Smooth muscle cell (in vitro differentiated cells): ENCODE results near the gene MUC20. TPM values are rescaled to one million over a fixed set of nuclear protein-coding genes. Genes with fewer than 3 reads are reported as not detected.
"Not testable (repeated sequence)": the region's sequence is repeated elsewhere in the genome, so short reads cannot be mapped to it uniquely, and the experiment has no call there.

Experiments
- DNase-seq: peaks from one replicate; lab custom pipeline; 2025; ENCODE audit not compliant: unreplicated experiment; lab: John Stamatoyannopoulos, UW
- H2AFZ ChIP-seq: fragments of 200-600 bp; sonication (generic); 2 replicates; pipeline ENCODE4 v1.6.0; 2016; ENCODE audit warnings: antibody characterized with exemption, low read depth, mild to moderate bottlenecking
- H3F3A ChIP-seq: fragments of 200-600 bp; sonication (generic); 2 replicates; pipeline ENCODE4 v1.6.0; 2017; ENCODE audit warnings: antibody characterized with exemption, low read depth
- H3K27ac ChIP-seq: fragments of 200-600 bp; sonication (generic); 2 replicates; pipeline ENCODE4 v1.5.1; 2016; ENCODE audit warnings: low read depth, mild to moderate bottlenecking
- H3K27me3 ChIP-seq: fragments of 200-600 bp; sonication (generic); 2 replicates; pipeline ENCODE4 v1.6.1; 2016; ENCODE audit warnings: low read depth, mild to moderate bottlenecking
- H3K36me3 ChIP-seq: fragments of 200-600 bp; sonication (generic); 2 replicates; pipeline ENCODE4 v1.5.1; 2016; ENCODE audit warnings: low read depth
- H3K4me1 ChIP-seq: fragments of 200-600 bp; sonication (generic); 2 replicates; pipeline ENCODE4 v1.5.1; 2016; ENCODE audit warnings: low read depth
- H3K4me2 ChIP-seq: fragments of 200-600 bp; sonication (generic); 2 replicates; pipeline ENCODE4 v1.6.0; 2016; ENCODE audit warnings: mild to moderate bottlenecking
- H3K4me3 ChIP-seq: fragments of 200-600 bp; sonication (generic); 2 replicates; pipeline ENCODE4 v1.5.1; 2016; ENCODE audit warnings: mild to moderate bottlenecking
- H3K79me2 ChIP-seq: fragments of 200-600 bp; sonication (generic); 2 replicates; pipeline ENCODE4 v1.6.0; 2016; ENCODE audit warnings: low read depth, mild to moderate bottlenecking
- H3K9ac ChIP-seq: fragments of 200-600 bp; sonication (generic); 2 replicates; pipeline ENCODE4 v1.6.0; 2016; ENCODE audit warnings: low read depth
- H3K9me3 ChIP-seq: fragments of 200-600 bp; sonication (generic); replicated peaks from 2 replicates; pipeline ENCODE4 v1.5.1; 2016; ENCODE audit warnings: low read depth
- H4K20me1 ChIP-seq: fragments of 200-600 bp; sonication (generic); 2 replicates; pipeline ENCODE4 v1.6.0; 2016; ENCODE audit warnings: low read depth
- WGBS: methylation state at CpG from one replicate; pipeline ENCODE4 v1.1.7; 2016; ENCODE audit warnings: low lambda C conversion rate; 5-methylcytosine and 5-hydroxymethylcytosine counted together
- polyA plus RNA-seq: library from polyadenylated mRNA; unstranded; fragments of >200 nt; fragmentation: Nextera tagmentation; extraction: Ambion mirVana; gene quantifications from 2 replicates; pipeline ENCODE4 v1.2.1, GENCODE V29; 2016
- total RNA-seq: library from RNA; depleted of rRNA; stranded (reverse); fragments of >200 nt; gene quantifications from 2 replicates; pipeline ENCODE4 v1.2.3, GENCODE V29; 2014
- TF ChIP-seq, protein P1 (sequence below): fragments of 200-600 bp; sonication (generic); IDR thresholded peaks from 2 replicates; pipeline ENCODE4 v1.5.1; 2017; ENCODE audit warnings: borderline replicate concordance, mild to moderate bottlenecking, antibody characterized with exemption; ENCODE audit not compliant: insufficient read depth, poor library complexity, severe bottlenecking

The MUC20 gene
- total and polyA plus RNA-seq, 2 experiments from 2014 or later: 2.5 to 5.9 TPM

DNA sequence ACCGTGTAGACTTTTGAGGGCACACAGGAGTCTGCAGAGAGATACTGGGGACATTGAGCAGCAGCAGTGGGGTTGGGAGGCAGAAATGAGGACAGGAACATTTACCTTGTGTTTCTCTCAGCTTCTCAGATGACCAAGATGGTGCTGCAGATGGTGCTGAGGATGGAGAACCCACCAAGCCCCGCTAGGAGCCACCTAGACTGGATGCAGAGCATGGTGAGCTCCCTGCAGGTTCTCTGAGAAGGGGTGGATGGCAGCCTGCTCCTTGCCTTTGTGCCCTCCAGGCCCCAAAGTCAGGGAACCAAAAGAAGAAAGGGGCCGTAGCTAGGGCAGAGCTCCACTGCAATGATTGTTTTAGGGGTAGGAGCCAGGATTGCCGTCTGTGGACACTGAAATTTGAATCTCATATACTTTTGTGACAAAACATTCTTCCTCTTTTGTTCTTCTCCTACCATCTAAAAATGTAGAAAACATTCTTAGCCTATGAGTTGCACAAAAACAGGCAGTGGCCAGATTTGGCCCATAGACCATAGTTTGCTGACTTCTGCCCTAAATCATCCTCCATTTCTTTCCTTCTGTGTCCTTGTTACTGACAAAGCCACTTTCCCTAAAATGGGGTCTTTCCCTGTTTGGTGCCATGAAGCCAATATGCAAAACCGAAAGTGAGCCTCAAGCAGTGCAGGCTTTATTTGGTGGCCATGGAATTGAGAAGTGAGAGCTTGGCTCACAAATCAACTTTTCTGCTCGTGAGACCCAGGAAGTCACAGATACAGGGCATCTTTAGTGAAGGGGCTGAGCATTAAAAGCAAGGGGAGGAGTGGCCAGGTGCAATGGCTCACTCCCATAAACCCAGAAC is 11.9 kb upstream of the MUC20 start:
- H3K4me1 ChIP-seq: no peaks in the 10 kb centered on the region
- no peak overlapping the region for H3K27ac ChIP-seq
- H4K20me1 ChIP-seq: no peaks in the 10 kb centered on the region
- TF ChIP-seq, protein P1, sequence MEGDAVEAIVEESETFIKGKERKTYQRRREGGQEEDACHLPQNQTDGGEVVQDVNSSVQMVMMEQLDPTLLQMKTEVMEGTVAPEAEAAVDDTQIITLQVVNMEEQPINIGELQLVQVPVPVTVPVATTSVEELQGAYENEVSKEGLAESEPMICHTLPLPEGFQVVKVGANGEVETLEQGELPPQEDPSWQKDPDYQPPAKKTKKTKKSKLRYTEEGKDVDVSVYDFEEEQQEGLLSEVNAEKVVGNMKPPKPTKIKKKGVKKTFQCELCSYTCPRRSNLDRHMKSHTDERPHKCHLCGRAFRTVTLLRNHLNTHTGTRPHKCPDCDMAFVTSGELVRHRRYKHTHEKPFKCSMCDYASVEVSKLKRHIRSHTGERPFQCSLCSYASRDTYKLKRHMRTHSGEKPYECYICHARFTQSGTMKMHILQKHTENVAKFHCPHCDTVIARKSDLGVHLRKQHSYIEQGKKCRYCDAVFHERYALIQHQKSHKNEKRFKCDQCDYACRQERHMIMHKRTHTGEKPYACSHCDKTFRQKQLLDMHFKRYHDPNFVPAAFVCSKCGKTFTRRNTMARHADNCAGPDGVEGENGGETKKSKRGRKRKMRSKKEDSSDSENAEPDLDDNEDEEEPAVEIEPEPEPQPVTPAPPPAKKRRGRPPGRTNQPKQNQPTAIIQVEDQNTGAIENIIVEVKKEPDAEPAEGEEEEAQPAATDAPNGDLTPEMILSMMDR: no peak
- H3K9me3 ChIP-seq: no peaks in the 10 kb centered on the region
- 96% methylated on average over 6 of the region's 6 CpGs for WGBS
- H2AFZ ChIP-seq: no peak overlapping the region
- no peak for DNase-seq
- no peaks in the 10 kb centered on the region for H3K27me3 ChIP-seq
- H3K36me3 ChIP-seq: no peaks in the 10 kb centered on the region
- no peak overlapping the region for H3K9ac ChIP-seq
- H3K79me2 ChIP-seq: no peaks in the 10 kb centered on the region
- no peak overlapping the region for H3K4me3 ChIP-seq
- no peaks in the 10 kb centered on the region for H3F3A ChIP-seq
- no peak overlapping the region for H3K4me2 ChIP-seq

DNA sequence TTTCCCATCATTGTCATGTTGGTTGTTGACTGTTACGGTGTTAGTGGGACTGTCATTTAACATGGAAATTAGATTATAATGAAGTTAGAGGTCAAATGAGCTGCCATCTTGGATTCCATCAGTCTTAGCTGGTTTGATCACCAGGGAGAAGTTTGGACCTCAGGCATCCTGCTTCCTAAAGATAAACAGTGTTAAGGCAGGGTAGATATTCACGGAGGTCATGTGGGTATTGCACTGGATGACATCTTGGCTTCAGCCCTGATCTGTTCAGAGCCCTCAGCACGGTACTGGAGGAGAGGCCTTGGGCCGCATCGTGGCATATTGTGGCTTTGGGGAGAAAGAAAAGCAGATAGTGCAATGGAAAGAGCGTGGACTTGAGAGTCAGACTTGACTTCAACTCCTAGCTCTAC is 11.1 kb upstream of the MUC20 start:
- 96% methylated on average over 6 of the region's 6 CpGs for WGBS
- Histone ChIP-seq H3K27me3 (no peaks in the 10 kb centered on the region), H3K4me1 (no peaks in the 10 kb centered on the region), H3K9ac (no peak overlapping the region), H3K9me3 (no peaks in the 10 kb centered on the region), H4K20me1 (no peaks in the 10 kb centered on the region), H2AFZ (no peak overlapping the region), H3K4me3 (no peak overlapping the region), H3K4me2 (no peak overlapping the region), H3K27ac (no peak overlapping the region), H3F3A (no peaks in the 10 kb centered on the region), H3K36me3 (no peaks in the 10 kb centered on the region), H3K79me2 (no peaks in the 10 kb centered on the region)
- no peak for DNase-seq
- TF ChIP-seq, protein P1: no peak

DNA sequence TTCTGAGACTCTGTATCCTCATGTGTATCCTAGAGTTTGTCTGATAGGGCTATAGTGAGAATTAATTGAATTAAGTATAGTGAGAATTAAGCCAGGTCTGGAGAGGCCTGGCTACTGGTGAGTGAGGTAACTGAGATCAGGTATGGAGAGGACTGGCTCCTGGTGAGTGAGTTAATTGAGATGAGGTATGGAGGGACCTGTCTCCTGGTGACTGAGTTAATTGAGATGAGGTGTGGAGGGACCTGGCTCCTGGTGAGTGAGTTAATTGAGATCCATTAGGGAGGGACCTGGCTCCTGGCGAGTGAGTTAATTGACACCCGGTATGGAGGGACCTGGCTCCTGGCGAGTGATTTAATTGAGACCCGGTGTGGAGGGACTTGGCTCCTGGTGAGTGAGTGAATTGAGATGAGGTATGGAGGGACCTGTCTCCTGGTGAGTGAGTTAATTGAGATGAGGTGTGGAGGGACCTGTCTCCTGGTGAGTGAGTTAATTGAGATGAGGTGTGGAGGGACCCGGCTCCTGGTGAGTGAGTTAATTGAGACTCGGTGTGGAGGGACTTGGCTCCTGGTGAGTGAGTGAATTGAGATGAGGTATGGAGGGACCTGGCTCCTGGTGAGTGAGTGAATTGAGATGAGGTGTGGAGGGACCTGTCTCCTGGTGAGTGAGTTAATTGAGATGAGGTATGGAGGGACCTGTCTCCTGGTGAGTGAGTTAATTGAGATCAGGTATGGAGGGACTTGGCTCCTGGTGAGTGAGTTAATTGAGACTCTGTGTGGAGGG is 10.5 kb upstream of the MUC20 start:
- H3K27me3 ChIP-seq, H3K9me3 ChIP-seq, H3K79me2 ChIP-seq, DNase-seq, H3K4me2 ChIP-seq, H3K9ac ChIP-seq, H3K4me1 ChIP-seq, H4K20me1 ChIP-seq, H3F3A ChIP-seq, H3K4me3 ChIP-seq, H2AFZ ChIP-seq, H3K36me3 ChIP-seq, H3K27ac ChIP-seq: not testable (repeated sequence)
- 59% methylated on average over 6 of the region's 6 CpGs for WGBS

DNA sequence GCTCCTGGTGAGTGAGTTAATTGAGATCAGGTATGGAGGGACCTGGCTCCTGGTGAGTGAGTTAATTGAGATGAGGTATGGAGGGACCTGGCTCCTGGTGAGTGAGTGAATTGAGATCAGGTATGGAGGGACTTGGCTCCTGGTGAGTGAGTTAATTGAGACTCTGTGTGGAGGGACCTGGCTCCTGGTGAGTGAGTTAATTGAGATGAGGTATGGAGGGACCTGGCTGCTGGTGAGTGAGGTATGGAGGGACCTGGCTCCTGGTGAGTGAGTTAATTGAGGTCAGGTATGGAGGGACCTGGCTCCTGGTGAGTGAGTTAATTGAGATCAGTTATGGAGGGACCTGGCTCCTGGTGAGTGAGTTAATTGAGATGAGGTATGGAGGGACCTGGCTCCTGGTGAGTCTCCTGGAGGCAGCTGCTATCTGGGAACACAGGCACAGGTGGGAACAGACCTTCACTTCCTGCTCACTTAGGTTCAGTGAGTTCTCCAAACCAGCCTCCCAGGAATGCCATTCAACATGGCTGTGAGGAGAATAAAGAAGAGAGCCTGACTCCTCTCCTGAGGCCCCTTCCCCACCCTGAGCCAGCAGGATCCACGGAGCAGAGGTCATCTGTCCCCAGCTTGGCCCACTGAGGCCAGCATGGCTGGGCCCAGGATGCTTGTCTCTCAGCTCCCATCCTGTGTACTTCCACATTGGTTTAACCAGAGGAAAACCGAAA is 9.5 kb upstream of the MUC20 start:
- not testable (repeated sequence) for H3K4me2 ChIP-seq, H4K20me1 ChIP-seq, H3F3A ChIP-seq, H3K27me3 ChIP-seq, H3K4me1 ChIP-seq, H3K36me3 ChIP-seq, H3K4me3 ChIP-seq, H3K27ac ChIP-seq, H3K79me2 ChIP-seq, H3K9ac ChIP-seq, H2AFZ ChIP-seq, H3K9me3 ChIP-seq, DNase-seq
- 77% methylated on average over 2 of the region's 2 CpGs for WGBS
